Right atrium auricular region (tissue), 2 donors: Measurements from ENCODE around the gene C10orf71. TPM values are rescaled to one million over a fixed set of nuclear protein-coding genes. Genes with fewer than 3 reads are reported as not detected.

Source experiments
- DNase-seq: peaks from one replicate; pipeline ENCODE4 v3.0.0-alpha.2; 2019; ENCODE audit warnings: low spot score
- H3K27ac ChIP-seq, 2 donors: fragments of 200-600 bp; sonication (generic); 1 replicate in 1 of 2; 2 replicates in 1 of 2; pipeline ENCODE4 v1.5.1; 2016 to 2019
- H3K27me3 ChIP-seq, 2 donors: fragments of 200-600 bp; sonication (generic); one replicate each; pipeline versions ENCODE4 v1.5.1 to v1.6.0; 2017 to 2019
- H3K36me3 ChIP-seq: fragments of 200-600 bp; sonication (generic); one replicate; pipeline ENCODE4 v1.5.1; 2016
- H3K4me1 ChIP-seq, 2 donors: fragments of 200-600 bp; sonication (generic); one replicate each; pipeline versions ENCODE4 v1.5.1 to v1.6.0; 2017 to 2019
- H3K4me3 ChIP-seq, 2 donors: fragments of 200-600 bp; sonication (generic); 1 replicate in 1 of 2; 2 replicates in 1 of 2; pipeline ENCODE4 v1.5.1; 2017 to 2019; ENCODE audit warnings: mild to moderate bottlenecking in 1 of 2, moderate library complexity in 1 of 2
- H3K9me3 ChIP-seq, 2 donors: fragments of 200-600 bp; sonication (generic); one replicate each; pipeline ENCODE4 v1.5.1; 2019
- CTCF ChIP-seq, 2 donors: fragments of 200-600 bp; sonication (generic); IDR thresholded peaks; one replicate each; pipeline ENCODE4 v1.5.1; 2019; ENCODE audit warnings: antibody characterized with exemption in 2 of 2
- total RNA-seq, 2 donors: library from RNA; depleted of rRNA; stranded (reverse); fragments of >200 nt; gene quantifications; one replicate each; pipeline ENCODE4 v1.1.0, GENCODE V29; 2016

C10orf71 gene
- total RNA-seq, 2 donors from 2014 or later: 34.9 to 48.2 TPM

GRCh38 chr10:49356944-49357343 lies 58.0 kb downstream of the C10orf71 start:
- H3K9me3 ChIP-seq: peaks cover 0 to 7% of the 10 kb centered on the region in 2 donors
- no peak overlapping the region for H3K27ac ChIP-seq
- H3K4me1 ChIP-seq: peaks cover 0 to 21% of the 10 kb centered on the region in 2 donors
- DNase-seq: no peak
- TF ChIP-seq CTCF (IDR thresholded peaks at IDR 0.05): no peak
- H3K36me3 ChIP-seq: no peaks in the 10 kb centered on the region
- no peak overlapping the region for H3K4me3 ChIP-seq
- no peaks in the 10 kb centered on the region for H3K27me3 ChIP-seq

- TF ChIP-seq CTCF (IDR thresholded peaks at IDR 0.05): no peak
- Histone ChIP-seq H3K4me1 (peaks cover 0 to 25% of the 10 kb centered on the region in 2 donors), H3K27me3 (no peaks in the 10 kb centered on the region), H3K9me3 (peaks cover 0 to 7% of the 10 kb centered on the region in 2 donors), H3K4me3 (no peak overlapping the region), H3K36me3 (no peaks in the 10 kb centered on the region), H3K27ac (no peak overlapping the region)
- DNase-seq: no peak
Observed at GRCh38 chr10:49357910-49358309, 58.9 kb downstream of the C10orf71 start.

GRCh38 chr10:49359349-49360270 lies 60.6 kb downstream of the C10orf71 start:
- DNase-seq: no peak
- peak overlapping the region; percentile 64 to 74 for H3K27ac ChIP-seq

GRCh38 chr10:49360271-49361177 lies 61.6 kb downstream of the C10orf71 start:
- H3K27me3 ChIP-seq: no peaks in the 10 kb centered on the region

More at GRCh38 chr10:49359349-49360270, 60.6 kb downstream of the C10orf71 start:
- Histone ChIP-seq H3K36me3 (no peaks in the 10 kb centered on the region), H3K4me3 (no peak overlapping the region), H3K27me3 (no peaks in the 10 kb centered on the region), H3K4me1 (peaks cover 0 to 25% of the 10 kb centered on the region in 2 donors), H3K9me3 (peaks cover 0 to 7% of the 10 kb centered on the region in 2 donors)
- TF ChIP-seq CTCF (IDR thresholded peaks at IDR 0.05): no peak

More at GRCh38 chr10:49360271-49361177, 61.6 kb downstream of the C10orf71 start:
- Histone ChIP-seq H3K4me3 (no peak overlapping the region), H3K36me3 (no peaks in the 10 kb centered on the region), H3K27ac (peak overlapping the region; percentile 64 to 74), H3K4me1 (peaks cover 0 to 25% of the 10 kb centered on the region in 2 donors), H3K9me3 (peaks cover 0 to 7% of the 10 kb centered on the region in 2 donors)
- no peak for TF ChIP-seq CTCF (IDR thresholded peaks at IDR 0.05)
- no peak for DNase-seq
